CD14-positive monocyte (primary cell): ENCODE data around the gene AP1S2. TPM values are rescaled to one million over a fixed set of nuclear protein-coding genes. Genes with fewer than 3 reads are reported as not detected.
A peak's percentile ranks its signal among the peaks of the same experiment; 100 is the strongest.

Experiments used
- DNase-seq, 3 donors: peaks; one replicate each; pipeline ENCODE4 v3.0.0-alpha.2; 2011 to 2022
- H2AFZ ChIP-seq: 2 replicates; pipeline ENCODE4 v1.6.0; 2012; ENCODE audit warnings: mild to moderate bottlenecking, low read depth, low read length, inconsistent platforms; ENCODE audit not compliant: insufficient read depth, poor library complexity, severe bottlenecking
- H3K27ac ChIP-seq, 2 donors: 1 replicate in 1 of 2; 2 replicates in 1 of 2; pipeline ENCODE4 v1.5.1; 2012 to 2013; ENCODE audit warnings: low read length in 2 of 2, control low read depth in 1 of 2, inconsistent platforms in 1 of 2, low read depth in 1 of 2, mild to moderate bottlenecking in 1 of 2
- H3K27me3 ChIP-seq, 2 donors: one replicate each; pipeline versions ENCODE4 v1.6.0 to v1.6.1; 2011 to 2013; ENCODE audit warnings: low read length in 2 of 2; ENCODE audit not compliant: control insufficient read depth in 2 of 2, insufficient read depth in 2 of 2
- H3K36me3 ChIP-seq, 2 donors: replicated peaks in 1 of 2; 1 replicate in 1 of 2; 2 replicates in 1 of 2; pipeline versions ENCODE4 v1.5.1 to v1.6.1; 2012 to 2013; ENCODE audit warnings: low read length in 2 of 2, control low read depth in 1 of 2, inconsistent platforms in 1 of 2, mild to moderate bottlenecking in 1 of 2; ENCODE audit not compliant: insufficient read depth in 2 of 2, control insufficient read depth in 1 of 2
- H3K4me1 ChIP-seq, 2 donors: 1 replicate in 1 of 2; 2 replicates in 1 of 2; pipeline versions ENCODE4 v1.5.1 to v1.6.1; 2012 to 2013; ENCODE audit warnings: low read length in 2 of 2, control low read depth in 1 of 2, inconsistent platforms in 1 of 2, mild to moderate bottlenecking in 1 of 2, moderate library complexity in 1 of 2; ENCODE audit not compliant: insufficient read depth in 2 of 2, control insufficient read depth in 1 of 2
- H3K4me2 ChIP-seq: replicated peaks from 2 replicates; pipeline ENCODE3; 2012; ENCODE audit warnings: low read length, moderate library complexity, mild to moderate bottlenecking; ENCODE audit not compliant: poor library complexity, severe bottlenecking; ENCODE audit errors: extremely low read depth
- H3K4me3 ChIP-seq, 3 experiments: fragments of 200-600 bp in 1 of 3; sonication (generic) in 1 of 3; replicated peaks in 1 of 3; 1 replicate in 2 of 3; 2 replicates in 1 of 3; pipeline ENCODE4 v1.5.1; 2011 to 2013; ENCODE audit warnings: low read length in 3 of 3, mild to moderate bottlenecking in 3 of 3, control low read depth in 2 of 3, low read depth in 2 of 3, inconsistent platforms in 1 of 3, moderate library complexity in 1 of 3
- H3K79me2 ChIP-seq: 2 replicates; pipeline ENCODE4 v1.6.0; 2012; ENCODE audit warnings: mild to moderate bottlenecking, control low read depth, inconsistent platforms, low read length, moderate library complexity; ENCODE audit not compliant: insufficient read depth
- H3K9ac ChIP-seq: 2 replicates; pipeline ENCODE4 v1.6.0; 2017; ENCODE audit warnings: low read length, mild to moderate bottlenecking; ENCODE audit not compliant: insufficient read depth, poor library complexity, severe bottlenecking
- H3K9me3 ChIP-seq, 2 donors: replicated peaks in 1 of 2; 1 replicate in 1 of 2; 2 replicates in 1 of 2; pipeline versions ENCODE4 v1.5.1 to v1.6.1; 2012 to 2013; ENCODE audit warnings: low read length in 2 of 2, control low read depth in 1 of 2; ENCODE audit not compliant: control insufficient read depth in 1 of 2, insufficient read depth in 1 of 2
- H4K20me1 ChIP-seq: 2 replicates; pipeline ENCODE4 v1.6.0; 2012; ENCODE audit warnings: mild to moderate bottlenecking, low read length, control low read depth, moderate library complexity; ENCODE audit not compliant: insufficient read depth
- H3K27ac Mint-ChIP-seq, 7 donors: one replicate each; pipeline ENCODE4 v1.8.0; 2020; ENCODE audit warnings: mild to moderate bottlenecking in 7 of 7, mixed read lengths in 7 of 7, moderate library complexity in 6 of 7, inconsistent platforms in 2 of 7
- H3K27me3 Mint-ChIP-seq, 3 donors: one replicate each; pipeline ENCODE4 v1.8.0; 2021 to 2022; ENCODE audit warnings: low read depth in 3 of 3, mild to moderate bottlenecking in 3 of 3, mixed read lengths in 3 of 3, moderate library complexity in 3 of 3, inconsistent platforms in 1 of 3
- H3K36me3 Mint-ChIP-seq, 2 donors: one replicate each; pipeline ENCODE4 v1.8.0; 2020; ENCODE audit warnings: mixed read lengths in 2 of 2, inconsistent platforms in 1 of 2, mild to moderate bottlenecking in 1 of 2
- H3K4me1 Mint-ChIP-seq: one replicate; pipeline ENCODE4 v1.8.0; 2020; ENCODE audit warnings: mild to moderate bottlenecking, mixed read lengths
- H3K4me3 Mint-ChIP-seq, 2 donors: one replicate each; pipeline ENCODE4 v1.8.0; 2020; ENCODE audit warnings: mild to moderate bottlenecking in 2 of 2, mixed read lengths in 2 of 2, moderate library complexity in 1 of 2
- H3K9me3 Mint-ChIP-seq, 7 donors: one replicate each; pipeline ENCODE4 v1.8.0; 2020 to 2022; ENCODE audit warnings: mixed read lengths in 7 of 7, mild to moderate bottlenecking in 6 of 7, moderate library complexity in 6 of 7, inconsistent platforms in 2 of 7
- WGBS: methylation state at CpG from one replicate; pipeline ENCODE4 v1.1.5; 2013; ENCODE audit warnings: missing lambda C conversion rate; ENCODE audit not compliant: insufficient coverage; 5-methylcytosine and 5-hydroxymethylcytosine counted together
- intact Hi-C, 2 donors: fragments of 100-400 bp; cut with micrococcal nuclease; formaldehyde crosslinking; loops; one replicate each; pipeline versions ENCODE4 v1.15.0 to v1.15.1; 2023
- polyA plus RNA-seq, 3 donors: library from polyadenylated mRNA; depleted of rRNA in 1 of 3; unstranded in 2 of 3; stranded (reverse) in 1 of 3; fragments of 300-500 nt in 2 of 3; fragments of >200 nt in 1 of 3; fragmentation: Illumina TruSeq in 2 of 3; gene quantifications; 1 replicate in 2 of 3; 2 replicates in 1 of 3; pipeline ENCODE4 v1.2.3, GENCODE V29; 2012 to 2021
- TF ChIP-seq, protein P1 (sequence below): fragments of 200-600 bp; IDR thresholded peaks from one replicate; pipeline ENCODE4 v1.8.0; 2022; ENCODE audit warnings: antibody characterized with exemption, mild to moderate bottlenecking

AP1S2 gene
- polyA plus RNA-seq, 3 donors = 155 to 851 (median 806) TPM

DNA sequence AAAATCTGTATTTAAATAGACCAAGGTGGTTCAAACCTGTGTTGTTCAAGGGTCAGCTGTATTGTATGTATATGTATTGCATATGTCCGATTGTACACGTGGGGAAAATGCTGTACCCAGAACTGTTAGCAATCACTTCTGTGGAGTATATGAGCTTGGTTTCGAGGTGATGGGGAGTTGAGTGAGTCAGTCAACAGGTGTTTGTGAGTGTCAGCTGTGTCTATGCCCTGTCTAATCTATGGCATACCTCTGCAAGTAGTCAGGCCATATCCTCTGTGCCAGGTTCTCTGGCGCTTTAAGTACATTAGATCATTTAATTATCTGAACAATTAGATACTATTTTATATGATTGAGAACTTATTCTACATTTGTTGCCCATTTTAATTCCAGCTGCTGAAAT, 56.9 kb downstream of the AP1S2 start:
- intact Hi-C loops = no loop called here
- TF ChIP-seq, protein P1, sequence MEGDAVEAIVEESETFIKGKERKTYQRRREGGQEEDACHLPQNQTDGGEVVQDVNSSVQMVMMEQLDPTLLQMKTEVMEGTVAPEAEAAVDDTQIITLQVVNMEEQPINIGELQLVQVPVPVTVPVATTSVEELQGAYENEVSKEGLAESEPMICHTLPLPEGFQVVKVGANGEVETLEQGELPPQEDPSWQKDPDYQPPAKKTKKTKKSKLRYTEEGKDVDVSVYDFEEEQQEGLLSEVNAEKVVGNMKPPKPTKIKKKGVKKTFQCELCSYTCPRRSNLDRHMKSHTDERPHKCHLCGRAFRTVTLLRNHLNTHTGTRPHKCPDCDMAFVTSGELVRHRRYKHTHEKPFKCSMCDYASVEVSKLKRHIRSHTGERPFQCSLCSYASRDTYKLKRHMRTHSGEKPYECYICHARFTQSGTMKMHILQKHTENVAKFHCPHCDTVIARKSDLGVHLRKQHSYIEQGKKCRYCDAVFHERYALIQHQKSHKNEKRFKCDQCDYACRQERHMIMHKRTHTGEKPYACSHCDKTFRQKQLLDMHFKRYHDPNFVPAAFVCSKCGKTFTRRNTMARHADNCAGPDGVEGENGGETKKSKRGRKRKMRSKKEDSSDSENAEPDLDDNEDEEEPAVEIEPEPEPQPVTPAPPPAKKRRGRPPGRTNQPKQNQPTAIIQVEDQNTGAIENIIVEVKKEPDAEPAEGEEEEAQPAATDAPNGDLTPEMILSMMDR = no peak
- H3K4me3 Mint-ChIP-seq = no peak overlapping the region
- WGBS = 100% methylated on average over 2 of the region's 4 CpGs
- H3K79me2 ChIP-seq = peaks cover 67% of the 10 kb centered on the region
- peaks cover 0 to 5% (median 0%) of the 10 kb centered on the region in 3 donors for H3K27me3 Mint-ChIP-seq
- no peak overlapping the region for H3K9ac ChIP-seq
- H2AFZ ChIP-seq = no peak overlapping the region
- peaks cover 39 to 78% of the 10 kb centered on the region in 2 donors for H3K36me3 Mint-ChIP-seq
- peaks cover 0 to 2% (median 0%) of the 10 kb centered on the region in 7 donors for H3K9me3 Mint-ChIP-seq
- peaks cover 44% of the 10 kb centered on the region for H4K20me1 ChIP-seq
- DNase-seq = no peak
- H3K9me3 ChIP-seq = no peaks in the 10 kb centered on the region
- no peak overlapping the region for H3K27ac ChIP-seq
- no peak overlapping the region for H3K4me2 ChIP-seq
- H3K4me3 ChIP-seq = no peak overlapping the region
- peaks cover 14% of the 10 kb centered on the region for H3K4me1 Mint-ChIP-seq
- peaks cover 0 to under 1% of the 10 kb centered on the region in 2 donors for H3K4me1 ChIP-seq
- H3K27ac Mint-ChIP-seq = peak overlapping the region in 1 of 7 donors; percentile 15
- H3K27me3 ChIP-seq = no peaks in the 10 kb centered on the region
- peaks cover 32 to 94% of the 10 kb centered on the region in 2 donors for H3K36me3 ChIP-seq

- Histone ChIP-seq H3K4me1 (peaks cover 31 to 44% of the 10 kb centered on the region in 2 donors), H3K9ac (peak overlapping the region; percentile 75), H3K36me3 (peaks cover 10 to 34% of the 10 kb centered on the region in 2 donors), H3K27me3 (no peaks in the 10 kb centered on the region), H3K79me2 (peaks cover 41% of the 10 kb centered on the region), H3K4me2 (peak overlapping the region; percentile 87), H2AFZ (peak overlapping the region; percentile 94), H4K20me1 (peaks cover 29% of the 10 kb centered on the region), H3K27ac (peak overlapping the region; percentile 84 to 98), H3K9me3 (no peaks in the 10 kb centered on the region), H3K4me3 (peak overlapping the region; percentile 83 to 96 (median 87))
- H3K27me3 Mint-ChIP-seq = peaks cover 0 to 2% (median 0%) of the 10 kb centered on the region in 3 donors
- peaks cover 15 to 32% of the 10 kb centered on the region in 2 donors for H3K36me3 Mint-ChIP-seq
- no CpG with 5 or more reads among the region's 15 CpGs for WGBS
- no peak overlapping the region for H3K27ac Mint-ChIP-seq
- TF ChIP-seq, protein P1 = no peak
- H3K9me3 Mint-ChIP-seq = no peaks in the 10 kb centered on the region
- H3K4me3 Mint-ChIP-seq = no peak overlapping the region
- H3K4me1 Mint-ChIP-seq = peaks cover 23% of the 10 kb centered on the region
- DNase-seq = peak; percentile 30 to 41 (median 34)
- intact Hi-C loops = no loop called here
Observed at GRCh38 chrX:15790769-15791290, 63.8 kb downstream of the AP1S2 start.
